Common myeloid progenitor, CD34-positive (primary cell): ENCODE measurements around the gene MAGI1.

Experiments used
- CTCF ChIA-PET: fragments of 350-600 bp; sonication (Branson Sonifier 250); formaldehyde crosslinking; loops from one replicate; lab custom pipeline; 2021; ENCODE audit warnings: antibody characterized with exemption; lab: Charles Lee
- POLR2A ChIA-PET: fragments of 350-600 bp; sonication (Branson Sonifier 250); formaldehyde crosslinking; loops from one replicate; lab custom pipeline; 2021; ENCODE audit warnings: antibody characterized with exemption; lab: Charles Lee
- DNase-seq, 3 donors: peaks; one replicate each; pipeline versions ENCODE4 v3.0.0 to v3.0.0-alpha.2; 2013
- H3K27ac ChIP-seq, 2 experiments: 1 replicate in 1 of 2; 2 replicates in 1 of 2; pipeline ENCODE4 v1.7.0; 2013; ENCODE audit warnings: inconsistent platforms in 2 of 2, low read length in 2 of 2, mild to moderate bottlenecking in 2 of 2, low read depth in 1 of 2, moderate library complexity in 1 of 2; ENCODE audit not compliant: severe bottlenecking in 2 of 2, insufficient read depth in 1 of 2, poor library complexity in 1 of 2
- H3K27me3 ChIP-seq, 5 experiments: replicated peaks in 2 of 5; 1 replicate in 3 of 5; 2 replicates in 2 of 5; pipeline versions ENCODE4 v1.6.1 to v1.7.0; 2013; ENCODE audit warnings: low read length in 4 of 5, mild to moderate bottlenecking in 2 of 5, moderate library complexity in 2 of 5, inconsistent platforms in 1 of 5; ENCODE audit not compliant: insufficient read depth in 5 of 5, control insufficient read depth in 4 of 5
- H3K36me3 ChIP-seq, 4 experiments: 1 replicate in 2 of 4; 2 replicates in 2 of 4; pipeline versions ENCODE4 v1.6.1 to v1.7.0; 2013; ENCODE audit warnings: low read length in 3 of 4, control low read depth in 1 of 4, mild to moderate bottlenecking in 1 of 4; ENCODE audit not compliant: control insufficient read depth in 4 of 4, insufficient read depth in 4 of 4
- H3K4me1 ChIP-seq, 4 experiments: 1 replicate in 3 of 4; 2 replicates in 1 of 4; pipeline versions ENCODE4 v1.6.1 to v1.7.1; 2013; ENCODE audit warnings: low read length in 3 of 4, mild to moderate bottlenecking in 3 of 4, control low read depth in 1 of 4, inconsistent platforms in 1 of 4, moderate library complexity in 1 of 4; ENCODE audit not compliant: control insufficient read depth in 4 of 4, insufficient read depth in 4 of 4; ENCODE audit errors: control extremely low read depth in 1 of 4
- H3K4me3 ChIP-seq, 7 experiments: 1 replicate in 4 of 7; 2 replicates in 3 of 7; pipeline versions ENCODE4 v1.5.1 to v1.7.0; 2013; ENCODE audit warnings: mild to moderate bottlenecking in 7 of 7, low read length in 6 of 7, moderate library complexity in 6 of 7, inconsistent platforms in 2 of 7, low read depth in 2 of 7, control low read depth in 1 of 7; ENCODE audit not compliant: insufficient read depth in 4 of 7, control insufficient read depth in 1 of 7; ENCODE audit errors: extremely low read depth in 1 of 7
- H3K9me3 ChIP-seq, 5 experiments: 1 replicate in 4 of 5; 2 replicates in 1 of 5; pipeline versions ENCODE4 v1.6.1 to v1.7.1; 2013; ENCODE audit warnings: low read length in 4 of 5, mild to moderate bottlenecking in 2 of 5, inconsistent platforms in 1 of 5, low read depth in 1 of 5, moderate library complexity in 1 of 5; ENCODE audit not compliant: control insufficient read depth in 4 of 5, insufficient read depth in 2 of 5; ENCODE audit errors: control extremely low read depth in 1 of 5
- WGBS: methylation state at CpG from one replicate; pipeline ENCODE4 v1.1.5; 2013; ENCODE audit not compliant: insufficient coverage; 5-methylcytosine and 5-hydroxymethylcytosine counted together

The MAGI1 gene

GRCh38 chr3:65963787-65964677 lies 74.7 kb downstream of the MAGI1 start:
- Histone ChIP-seq H3K27ac (no peak overlapping the region), H3K36me3 (no peaks in the 10 kb centered on the region), H3K4me1 (no peaks in the 10 kb centered on the region), H3K9me3 (no peaks in the 10 kb centered on the region), H3K27me3 (peaks cover 0 to 2% (median 0%) of the 10 kb centered on the region in 5 experiments), H3K4me3 (no peak overlapping the region)
- POLR2A ChIA-PET = no interaction called here
- peak in 2 of 3 donors; percentile 5 to 10 for DNase-seq
- CTCF ChIA-PET = no interaction called here
- 100% methylated on average over 2 of the region's 5 CpGs for WGBS

GRCh38 chr3:65961733-65962132 lies 77.0 kb downstream of the MAGI1 start:
- H3K27me3 ChIP-seq = peaks cover 0 to 2% (median 0%) of the 10 kb centered on the region in 5 experiments
- H3K36me3 ChIP-seq = no peaks in the 10 kb centered on the region
- no peak for DNase-seq
- H3K9me3 ChIP-seq = no peaks in the 10 kb centered on the region
- WGBS = no CpG with 5 or more reads among the region's 3 CpGs
- H3K4me3 ChIP-seq = no peak overlapping the region
- CTCF ChIA-PET = no interaction called here
- no peak overlapping the region for H3K27ac ChIP-seq
- no peaks in the 10 kb centered on the region for H3K4me1 ChIP-seq
- POLR2A ChIA-PET = no interaction called here

DNA sequence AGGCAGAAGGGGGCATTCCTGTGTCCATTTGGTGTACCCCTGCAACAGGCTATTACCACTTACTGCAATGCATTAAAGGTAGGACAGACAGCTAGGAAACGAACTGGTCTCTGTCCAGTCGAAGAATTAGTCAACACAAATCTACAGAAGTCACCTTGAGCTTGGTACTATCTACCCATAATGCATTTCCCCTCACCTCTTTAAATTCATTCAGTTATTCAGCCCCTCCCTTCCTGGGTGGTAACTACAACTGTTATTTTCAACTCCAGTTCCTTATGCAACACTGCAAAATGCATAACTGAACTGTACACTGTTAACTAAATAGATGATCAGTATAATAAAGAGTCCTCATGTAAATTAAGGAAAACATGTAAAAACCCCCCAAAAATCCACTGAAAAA lies 77.6 kb downstream of the MAGI1 start:
- no peak overlapping the region for H3K27ac ChIP-seq
- H3K4me3 ChIP-seq = no peak overlapping the region
- H3K4me1 ChIP-seq = no peaks in the 10 kb centered on the region
- H3K9me3 ChIP-seq = no peaks in the 10 kb centered on the region
- WGBS = 88% methylated on average over 2 of the region's 2 CpGs
- ChIA-PET CTCF (no interaction called here), POLR2A (no interaction called here)
- H3K36me3 ChIP-seq = no peaks in the 10 kb centered on the region
- no peaks in the 10 kb centered on the region for H3K27me3 ChIP-seq
- no peak for DNase-seq

- CTCF ChIA-PET = no interaction called here
- H3K36me3 ChIP-seq = no peaks in the 10 kb centered on the region
- H3K4me1 ChIP-seq = no peaks in the 10 kb centered on the region
- H3K27ac ChIP-seq = no peak overlapping the region
- H3K4me3 ChIP-seq = no peak overlapping the region
- peaks cover 0 to 4% (median 0%) of the 10 kb centered on the region in 5 experiments for H3K27me3 ChIP-seq
- no peak for DNase-seq
- POLR2A ChIA-PET = interaction anchor here (0.6 kb wide), 1 partner anchor 19 kb away, joined by 3 read pairs; no protein-coding TSS in a partner anchor
- no peaks in the 10 kb centered on the region for H3K9me3 ChIP-seq
- WGBS = 100% methylated on average over 2 of the region's 6 CpGs
These were observed 78.6 kb downstream of the MAGI1 start for GRCh38 chr3:65960087-65960486.

DNA sequence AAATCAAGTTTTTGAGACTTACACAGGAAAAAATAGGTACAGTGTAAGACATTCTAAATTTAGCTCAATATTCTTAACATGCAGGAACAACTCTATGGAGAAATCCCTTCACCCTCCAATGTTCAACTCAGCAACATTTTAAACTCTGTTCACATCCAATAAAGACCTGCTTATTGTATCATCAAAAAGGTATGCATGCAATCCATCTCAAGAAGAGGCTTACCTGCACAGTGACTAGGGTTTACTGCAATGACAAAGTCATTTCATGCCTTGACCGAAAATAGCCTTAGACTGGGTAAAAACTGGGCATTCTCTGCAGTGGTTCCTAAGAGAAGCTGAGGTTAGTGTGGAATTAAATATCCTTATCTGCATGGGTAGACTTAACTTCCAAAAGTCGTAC lies 80.5 kb downstream of the MAGI1 start:
- peaks cover 0 to 11% (median 4%) of the 10 kb centered on the region in 5 experiments for H3K27me3 ChIP-seq
- ChIA-PET CTCF (no interaction called here), POLR2A (no interaction called here)
- no peaks in the 10 kb centered on the region for H3K36me3 ChIP-seq
- DNase-seq = no peak
- H3K9me3 ChIP-seq = no peaks in the 10 kb centered on the region
- H3K4me3 ChIP-seq = no peak overlapping the region
- no peak overlapping the region for H3K27ac ChIP-seq
- WGBS = 100% methylated on average over 2 of the region's 2 CpGs
- no peaks in the 10 kb centered on the region for H3K4me1 ChIP-seq

DNA sequence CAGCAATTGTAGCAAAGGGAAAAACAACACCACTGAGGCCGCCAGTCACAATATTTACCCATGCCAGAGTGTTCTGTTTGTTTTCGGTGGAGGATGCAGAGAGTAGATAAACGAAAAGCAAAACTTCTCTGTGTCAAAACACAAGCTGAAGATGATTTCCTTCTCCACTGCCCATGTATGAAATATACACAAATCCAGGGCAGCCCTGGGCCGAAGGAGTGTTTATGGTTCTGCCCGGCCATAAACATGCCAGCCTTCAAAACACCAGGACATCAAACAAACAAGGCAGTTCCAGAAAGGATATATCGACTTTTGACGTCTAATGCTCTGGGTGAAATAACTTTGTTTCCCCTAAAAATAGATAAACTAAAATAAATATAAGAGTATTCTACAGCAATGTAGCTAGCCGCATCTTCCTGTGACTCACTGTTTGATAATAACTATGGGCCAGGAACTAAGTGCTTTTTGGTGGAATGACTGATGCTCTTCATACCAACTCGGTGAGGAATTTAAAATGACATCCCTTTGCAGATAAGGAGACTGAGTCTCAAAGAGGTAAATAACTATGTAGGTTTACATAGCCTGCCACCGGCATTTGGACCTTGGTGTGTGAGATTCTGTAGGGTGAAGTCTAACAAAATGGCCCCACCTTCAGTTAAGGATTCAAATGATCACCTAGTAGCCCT lies 82.8 kb downstream of the MAGI1 start:
- Histone ChIP-seq H3K27ac (no peak overlapping the region), H3K4me1 (peaks cover 0 to 5% (median 2%) of the 10 kb centered on the region in 4 experiments), H3K27me3 (peaks cover 0 to 11% (median 4%) of the 10 kb centered on the region in 5 experiments), H3K9me3 (no peaks in the 10 kb centered on the region), H3K36me3 (no peaks in the 10 kb centered on the region), H3K4me3 (no peak overlapping the region)
- 100% methylated on average over 4 of the region's 10 CpGs for WGBS
- ChIA-PET CTCF (no interaction called here), POLR2A (no interaction called here)
- no peak for DNase-seq
